ENCODE results near the gene ACTA1. TPM values are rescaled to one million over a fixed set of nuclear protein-coding genes. Genes with fewer than 3 reads are reported as not detected.

The ACTA1 gene
- total RNA-seq, 1 experiment from 2014 or later = not detected

DNA sequence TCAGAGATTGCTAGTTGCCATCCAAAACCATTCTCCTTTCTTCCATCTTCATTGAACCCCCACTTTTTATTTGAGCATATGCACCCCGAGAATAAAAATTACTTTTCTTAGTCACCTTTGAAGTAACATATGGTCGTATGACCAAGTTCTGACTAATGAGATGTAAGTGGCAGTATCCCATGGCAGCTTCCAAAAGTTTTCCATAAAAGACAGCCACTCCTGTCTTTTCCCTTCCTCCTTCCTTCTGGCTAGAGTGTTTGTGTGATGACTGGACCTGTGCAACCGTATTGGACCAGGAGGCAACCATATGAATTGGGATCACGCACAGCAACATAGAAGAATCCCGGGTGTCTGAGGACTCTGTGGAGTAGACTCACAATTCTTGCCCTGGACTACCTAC, 49.9 kb downstream of the ACTA1 start:
- Histone ChIP-seq H3K27ac (ENCODE audit: low read length) (no peak overlapping the region), H3K9me3 (ENCODE audit: control insufficient read depth, insufficient read depth, low read depth, low read length) (no peaks in the 10 kb centered on the region), H3K36me3 (ENCODE audit: control insufficient read depth, insufficient read depth, low read length) (no peaks in the 10 kb centered on the region), H3K27me3 (ENCODE audit: control insufficient read depth, insufficient read depth, low read length) (no peaks in the 10 kb centered on the region), H3K4me1 (ENCODE audit: control insufficient read depth, insufficient read depth, low read length) (peaks cover 5% of the 10 kb centered on the region; the same call in 1 of the 2 replicates), H3K4me3 (ENCODE audit: low read depth in 2 of 2, low read length in 2 of 2) (no peak overlapping the region)
- ChIA-PET POLR2A (no interaction called here), CTCF (no interaction called here)
- TF ChIP-seq SIN3A (IDR thresholded peaks at IDR 0.05; ENCODE audit: borderline replicate concordance, insufficient read depth, low read depth, low read length) (no peak), POLR2AphosphoS5 (IDR thresholded peaks at IDR 0.05; ENCODE audit: low read depth, low read length) (no peak), CTCF (IDR thresholded peaks at IDR 0.05) (no peak), TCF7L2 (IDR thresholded peaks at IDR 0.05; ENCODE audit: low read depth, low read length) (no peak)
- TF ChIP-seq, protein P1, sequence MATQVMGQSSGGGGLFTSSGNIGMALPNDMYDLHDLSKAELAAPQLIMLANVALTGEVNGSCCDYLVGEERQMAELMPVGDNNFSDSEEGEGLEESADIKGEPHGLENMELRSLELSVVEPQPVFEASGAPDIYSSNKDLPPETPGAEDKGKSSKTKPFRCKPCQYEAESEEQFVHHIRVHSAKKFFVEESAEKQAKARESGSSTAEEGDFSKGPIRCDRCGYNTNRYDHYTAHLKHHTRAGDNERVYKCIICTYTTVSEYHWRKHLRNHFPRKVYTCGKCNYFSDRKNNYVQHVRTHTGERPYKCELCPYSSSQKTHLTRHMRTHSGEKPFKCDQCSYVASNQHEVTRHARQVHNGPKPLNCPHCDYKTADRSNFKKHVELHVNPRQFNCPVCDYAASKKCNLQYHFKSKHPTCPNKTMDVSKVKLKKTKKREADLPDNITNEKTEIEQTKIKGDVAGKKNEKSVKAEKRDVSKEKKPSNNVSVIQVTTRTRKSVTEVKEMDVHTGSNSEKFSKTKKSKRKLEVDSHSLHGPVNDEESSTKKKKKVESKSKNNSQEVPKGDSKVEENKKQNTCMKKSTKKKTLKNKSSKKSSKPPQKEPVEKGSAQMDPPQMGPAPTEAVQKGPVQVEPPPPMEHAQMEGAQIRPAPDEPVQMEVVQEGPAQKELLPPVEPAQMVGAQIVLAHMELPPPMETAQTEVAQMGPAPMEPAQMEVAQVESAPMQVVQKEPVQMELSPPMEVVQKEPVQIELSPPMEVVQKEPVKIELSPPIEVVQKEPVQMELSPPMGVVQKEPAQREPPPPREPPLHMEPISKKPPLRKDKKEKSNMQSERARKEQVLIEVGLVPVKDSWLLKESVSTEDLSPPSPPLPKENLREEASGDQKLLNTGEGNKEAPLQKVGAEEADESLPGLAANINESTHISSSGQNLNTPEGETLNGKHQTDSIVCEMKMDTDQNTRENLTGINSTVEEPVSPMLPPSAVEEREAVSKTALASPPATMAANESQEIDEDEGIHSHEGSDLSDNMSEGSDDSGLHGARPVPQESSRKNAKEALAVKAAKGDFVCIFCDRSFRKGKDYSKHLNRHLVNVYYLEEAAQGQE (IDR thresholded peaks at IDR 0.05; ENCODE audit: insufficient read depth in 1 of 2, low read depth in 2 of 2, low read length in 1 of 2) = no peak
- DNase-seq (ENCODE audit: low read depth, low spot score) = no peak
- ATAC-seq = no peak
- no TSS peak for BruUV-seq (replicated peaks)
- in situ Hi-C loops (cut with HindIII; ENCODE audit: low pct_unique_long_range_greater_than_20kb, low sequenced_read_pairs) = no loop called here
- intact Hi-C loops (cut with micrococcal nuclease; ENCODE audit: unreplicated experiment) = no loop called here

DNA sequence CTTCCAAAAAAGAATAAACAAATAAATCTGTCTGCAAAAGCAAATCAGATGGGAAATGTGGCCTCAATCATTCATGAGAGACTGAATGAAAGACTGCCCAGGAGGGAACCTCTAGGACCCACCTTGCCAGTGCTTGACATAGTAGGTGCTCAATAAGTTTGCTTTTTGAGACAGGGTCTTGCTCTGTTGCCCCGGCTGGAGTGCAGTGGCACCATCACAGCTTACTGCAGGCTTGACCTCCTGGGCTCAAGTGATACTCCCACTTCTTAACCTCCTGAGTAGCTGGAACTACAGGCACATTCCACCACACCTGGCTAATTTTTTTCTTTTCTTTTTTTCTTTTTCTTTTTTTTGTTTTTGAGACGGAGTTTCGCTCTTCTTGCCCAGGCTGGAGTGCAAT, 50.7 kb downstream of the ACTA1 start:
- ChIA-PET POLR2A (interaction anchor here (0.7 kb wide), 1 partner anchor 90 kb away, joined by 3 read pairs; no protein-coding TSS in a partner anchor), CTCF (no interaction called here)
- in situ Hi-C loops (cut with HindIII; ENCODE audit: low pct_unique_long_range_greater_than_20kb, low sequenced_read_pairs) = no loop called here
- BruUV-seq (replicated peaks) = no TSS peak
- Histone ChIP-seq H3K27ac (ENCODE audit: low read length) (no peak overlapping the region), H3K9me3 (ENCODE audit: control insufficient read depth, insufficient read depth, low read depth, low read length) (no peaks in the 10 kb centered on the region), H3K36me3 (ENCODE audit: control insufficient read depth, insufficient read depth, low read length) (no peaks in the 10 kb centered on the region), H3K4me3 (ENCODE audit: low read depth in 2 of 2, low read length in 2 of 2) (no peak overlapping the region), H3K4me1 (ENCODE audit: control insufficient read depth, insufficient read depth, low read length) (peaks cover 5% of the 10 kb centered on the region; the same call in 1 of the 2 replicates), H3K27me3 (ENCODE audit: control insufficient read depth, insufficient read depth, low read length) (no peaks in the 10 kb centered on the region)
- ATAC-seq (no peak), DNase-seq (ENCODE audit: low read depth, low spot score) (no peak)
- intact Hi-C loops (cut with micrococcal nuclease; ENCODE audit: unreplicated experiment) = no loop called here
- no peak for TF ChIP-seq SIN3A (IDR thresholded peaks at IDR 0.05; ENCODE audit: borderline replicate concordance, insufficient read depth, low read depth, low read length)
- TF ChIP-seq, protein P1 (IDR thresholded peaks at IDR 0.05; ENCODE audit: insufficient read depth in 1 of 2, low read depth in 2 of 2, low read length in 1 of 2) = no peak
- TF ChIP-seq TCF7L2 (IDR thresholded peaks at IDR 0.05; ENCODE audit: low read depth, low read length) = no peak
- TF ChIP-seq POLR2AphosphoS5 (IDR thresholded peaks at IDR 0.05; ENCODE audit: low read depth, low read length) = no peak

Other genes starting within 250 kb of the ACTA1 start
- gene RAB4A, start 163.0 kb downstream of the ACTA1 start, total RNA-seq (2021; ENCODE audit: unreplicated experiment) = 73.0 TPM
- gene CCSAP, start 91.0 kb downstream of the ACTA1 start, total RNA-seq (2021; ENCODE audit: unreplicated experiment) = 11.6 TPM
- gene NUP133, start 74.2 kb upstream of the ACTA1 start, total RNA-seq (2021; ENCODE audit: unreplicated experiment) = 39.5 TPM
- gene ABCB10, start 124.6 kb upstream of the ACTA1 start, total RNA-seq (2021; ENCODE audit: unreplicated experiment) = 19.2 TPM
- gene TAF5L, start 192.0 kb upstream of the ACTA1 start, total RNA-seq (2021; ENCODE audit: unreplicated experiment) = 23.8 TPM
- 21.9 TPM for gene URB2, start 192.2 kb upstream of the ACTA1 start, total RNA-seq (2021; ENCODE audit: unreplicated experiment)